OCI-LY1 (cell line): ENCODE measurements around the gene TUBD1.
"Not testable (repeated sequence)": the region's sequence is repeated elsewhere in the genome, so short reads cannot be mapped to it uniquely, and the experiment has no call there.

Experiments used
- CTCF ChIP-seq: fragments of 200-600 bp; sonication (generic), shearing (Covaris generic); IDR thresholded peaks from 2 replicates; pipeline ENCODE4 v1.5.1; 2017; ENCODE audit warnings: mild to moderate bottlenecking, antibody characterized with exemption, low read length, moderate library complexity, mixed read lengths
- EZH2 ChIP-seq: fragments of 200-600 bp; sonication (generic), shearing (Covaris generic); IDR thresholded peaks from 2 replicates; pipeline ENCODE4 v1.8.0; 2017; ENCODE audit warnings: borderline replicate concordance, mixed run types, mild to moderate bottlenecking, antibody characterized with exemption, low read length, moderate library complexity, mixed read lengths

GRCh38 chr17:59920637-59921036 is 27.9 kb upstream of the TUBD1 start:
- not testable (repeated sequence) for TF ChIP-seq CTCF, EZH2
